ENCODE results near the gene TRAK2. TPM values are rescaled to one million over a fixed set of nuclear protein-coding genes. Genes with fewer than 3 reads are reported as not detected.

Gene TRAK2
- total RNA-seq, 1 donor from 2014 or later: 47.9 TPM

- no peak for DNase-seq (ENCODE audit: low read depth)
Observed at GRCh38 chr2:201363857-201364560, 87.2 kb downstream of the TRAK2 start.

DNA sequence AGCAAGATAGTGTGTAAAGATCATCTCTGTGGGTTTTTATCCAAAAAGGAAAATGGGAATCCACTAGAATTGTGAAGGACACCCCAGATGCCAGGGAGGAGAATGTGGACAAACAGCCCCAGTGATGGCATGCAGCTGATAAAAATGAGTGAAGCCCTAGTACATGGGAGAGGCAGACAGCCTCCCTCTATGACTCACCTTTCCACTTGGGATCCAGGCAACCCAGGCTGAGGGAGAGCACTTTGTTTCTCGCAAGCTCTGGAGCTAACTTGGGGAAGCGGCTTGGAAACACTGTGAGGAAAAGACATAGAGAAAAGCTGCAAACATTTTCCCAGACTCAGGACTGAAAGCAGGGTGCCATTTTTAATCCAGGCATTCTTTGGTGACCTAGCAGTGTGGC is 88.9 kb downstream of the TRAK2 start:
- no peak for DNase-seq (ENCODE audit: low read depth)

DNA sequence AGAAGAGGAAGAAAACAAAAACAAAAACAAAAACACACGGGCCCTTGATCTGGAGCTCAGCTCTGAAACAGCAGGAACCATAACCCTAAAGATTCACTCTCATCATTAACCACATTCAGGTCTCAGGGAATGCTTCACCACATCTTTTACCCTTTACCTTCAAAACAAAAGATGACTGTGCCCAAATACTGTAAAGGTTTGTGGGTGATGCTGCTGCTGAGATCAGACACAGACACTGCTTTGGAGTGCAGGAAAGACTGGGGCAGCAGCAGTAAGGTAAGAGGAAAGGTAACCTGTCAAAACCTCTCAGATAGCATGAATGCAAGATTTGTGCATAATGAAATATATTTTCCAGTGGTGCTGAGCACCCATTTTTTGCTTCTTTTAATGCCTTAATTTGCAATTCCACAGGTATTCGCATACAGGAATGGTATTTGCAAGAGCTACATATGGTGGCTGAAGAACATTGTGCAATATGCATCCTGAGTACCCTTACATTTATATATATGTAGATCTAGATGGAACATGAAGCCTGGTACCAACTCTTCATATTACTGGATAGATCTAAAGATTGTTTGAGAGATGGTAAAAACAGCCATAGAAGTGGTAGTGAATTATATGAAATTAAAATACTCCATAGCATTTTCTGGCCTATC is 90.1 kb downstream of the TRAK2 start:
- DNase-seq (ENCODE audit: low read depth): no peak

- DNase-seq (ENCODE audit: low read depth): peak; percentile 61
Observed at GRCh38 chr2:201360256-201360655, 91.0 kb downstream of the TRAK2 start.

DNA sequence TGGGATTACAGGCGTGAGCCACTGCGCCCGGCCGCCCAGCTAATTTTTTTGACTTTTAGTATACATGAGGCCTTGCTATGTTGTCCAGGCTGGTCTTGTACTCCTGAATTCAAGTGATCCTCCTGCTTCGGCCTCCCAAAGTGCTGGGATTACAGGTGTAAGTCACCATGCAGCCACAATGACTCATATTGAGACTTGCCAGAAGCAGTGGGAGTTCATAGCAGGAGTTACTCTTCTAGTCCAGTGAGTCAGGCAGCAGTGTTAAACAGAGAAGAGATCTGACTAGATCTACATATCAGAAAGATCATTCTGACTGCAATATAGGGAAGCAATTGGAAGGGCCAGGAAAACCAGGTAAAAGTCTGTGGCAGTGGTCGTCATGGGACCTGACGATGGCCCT is 92.6 kb downstream of the TRAK2 start:
- DNase-seq (ENCODE audit: low read depth): no peak

DNA sequence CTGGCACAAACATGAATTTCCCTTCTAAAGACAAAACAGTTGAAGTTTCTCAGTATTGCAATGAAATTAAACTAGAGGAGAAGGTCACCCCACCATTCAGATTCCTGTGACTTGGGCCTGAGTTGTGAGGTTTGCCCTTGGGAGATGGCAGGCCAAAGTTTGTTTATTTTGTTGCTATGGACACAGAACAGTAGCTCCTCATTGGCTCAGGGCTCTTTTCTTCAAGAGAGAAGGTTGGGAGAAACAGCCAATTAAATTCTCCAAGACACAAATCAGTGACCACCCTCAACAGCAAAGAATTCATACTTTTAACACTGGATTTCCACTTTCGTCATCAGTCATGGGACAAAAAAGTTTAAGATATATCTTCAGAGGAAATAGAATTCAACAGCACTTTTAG is 94.0 kb downstream of the TRAK2 start, which contains the start of gene FLACC1:
Gene FLACC1 (minus strand): TSS at position 125 of the 400 bp plus-strand sequence. CDS start 5,941 bp downstream, outside the sequence.
- peak; percentile 71 for DNase-seq (ENCODE audit: low read depth)

DNA sequence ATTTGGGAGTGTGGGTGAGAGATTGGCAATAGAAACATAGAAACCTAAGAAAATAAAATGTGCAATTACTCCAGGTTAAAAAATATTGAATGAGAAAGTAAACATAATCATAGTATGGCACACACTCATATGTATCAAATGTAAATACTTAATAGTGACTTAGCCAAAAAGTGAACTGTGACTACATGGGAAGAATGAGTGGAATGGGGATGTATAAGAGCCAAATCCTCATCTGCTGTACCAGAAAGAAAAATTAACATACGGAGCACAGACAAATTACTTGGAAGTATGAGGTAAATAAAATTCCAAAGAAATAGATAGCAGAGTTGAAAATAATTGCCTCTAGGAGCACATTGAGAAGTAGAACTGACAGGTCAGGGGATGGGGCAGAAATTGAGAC is 98.1 kb downstream of the TRAK2 start:
- no peak for DNase-seq (ENCODE audit: low read depth)

- DNase-seq (ENCODE audit: low read depth): no peak
Observed at GRCh38 chr2:201350879-201351278, 100.4 kb downstream of the TRAK2 start.

DNA sequence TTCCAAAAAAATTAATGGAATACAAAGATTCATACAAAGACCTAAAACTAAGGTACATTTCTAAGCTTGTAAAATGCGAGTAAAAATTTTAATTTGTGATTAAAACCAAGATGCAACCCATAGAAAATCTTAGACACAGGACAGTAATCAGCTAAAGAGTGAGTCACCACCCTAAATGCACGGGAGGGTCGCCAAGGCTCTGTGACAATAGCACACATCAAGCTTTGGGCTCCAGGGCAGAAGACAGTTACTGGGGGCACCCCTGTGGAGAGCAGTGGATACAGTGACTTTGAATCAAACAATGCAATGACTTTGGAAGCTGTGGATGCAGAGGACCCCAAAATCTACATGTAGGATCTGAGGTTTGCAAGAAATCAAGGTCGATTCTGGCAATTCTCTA is 101.7 kb downstream of the TRAK2 start:
- no peak for DNase-seq (ENCODE audit: low read depth)

GRCh38 chr2:201348758-201349157 is 102.5 kb downstream of the TRAK2 start:
- DNase-seq (ENCODE audit: low read depth): no peak

DNA sequence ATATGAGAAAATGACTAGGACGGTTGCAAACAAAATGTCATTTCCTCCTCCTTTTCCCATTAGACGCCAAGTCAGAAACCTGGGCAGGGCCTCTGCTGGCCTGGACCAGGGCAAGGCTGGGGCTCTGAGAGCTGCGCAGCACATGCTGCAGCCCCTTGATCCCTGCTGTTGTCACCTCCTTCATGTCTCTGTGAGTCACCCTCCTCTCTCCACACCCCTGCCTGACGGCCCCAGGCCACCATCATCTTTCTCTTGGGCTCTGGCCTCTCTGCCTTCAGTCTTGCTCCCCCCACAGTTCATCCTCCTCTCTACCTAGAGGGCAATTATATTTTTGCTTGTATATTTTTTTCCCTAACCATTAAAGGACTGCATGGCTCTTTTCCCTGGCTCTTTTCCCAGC is 104.1 kb downstream of the TRAK2 start:
- DNase-seq (ENCODE audit: low read depth): no peak

DNA sequence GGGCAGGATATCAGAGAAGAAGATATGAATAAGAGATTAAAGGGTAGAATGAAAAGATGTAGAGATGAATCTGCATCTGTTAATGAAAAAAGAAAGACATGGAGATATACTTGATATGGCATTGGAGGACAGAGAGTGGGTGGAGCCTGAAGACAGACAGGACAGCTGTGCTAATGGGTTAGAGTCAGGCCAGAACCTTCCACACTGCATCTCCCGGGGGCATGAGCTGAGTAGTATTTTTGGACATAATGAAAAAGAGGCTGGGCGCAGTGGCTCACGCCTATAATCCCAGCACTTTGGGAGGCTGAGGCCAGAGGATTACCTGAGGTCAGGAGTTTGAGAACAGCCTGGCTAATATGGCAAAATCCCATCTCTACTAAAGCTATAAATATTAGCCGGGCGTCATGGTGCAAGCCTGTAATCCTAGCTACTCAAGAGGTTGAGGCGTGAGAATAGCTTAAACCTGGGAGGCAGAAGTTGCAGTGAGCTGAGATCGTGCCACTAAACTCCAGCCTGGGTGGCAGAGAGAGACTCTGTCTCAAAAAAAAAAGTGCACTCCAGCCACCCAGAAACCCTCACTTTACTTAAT is 105.5 kb downstream of the TRAK2 start:
- DNase-seq (ENCODE audit: low read depth): peak; percentile 74

DNA sequence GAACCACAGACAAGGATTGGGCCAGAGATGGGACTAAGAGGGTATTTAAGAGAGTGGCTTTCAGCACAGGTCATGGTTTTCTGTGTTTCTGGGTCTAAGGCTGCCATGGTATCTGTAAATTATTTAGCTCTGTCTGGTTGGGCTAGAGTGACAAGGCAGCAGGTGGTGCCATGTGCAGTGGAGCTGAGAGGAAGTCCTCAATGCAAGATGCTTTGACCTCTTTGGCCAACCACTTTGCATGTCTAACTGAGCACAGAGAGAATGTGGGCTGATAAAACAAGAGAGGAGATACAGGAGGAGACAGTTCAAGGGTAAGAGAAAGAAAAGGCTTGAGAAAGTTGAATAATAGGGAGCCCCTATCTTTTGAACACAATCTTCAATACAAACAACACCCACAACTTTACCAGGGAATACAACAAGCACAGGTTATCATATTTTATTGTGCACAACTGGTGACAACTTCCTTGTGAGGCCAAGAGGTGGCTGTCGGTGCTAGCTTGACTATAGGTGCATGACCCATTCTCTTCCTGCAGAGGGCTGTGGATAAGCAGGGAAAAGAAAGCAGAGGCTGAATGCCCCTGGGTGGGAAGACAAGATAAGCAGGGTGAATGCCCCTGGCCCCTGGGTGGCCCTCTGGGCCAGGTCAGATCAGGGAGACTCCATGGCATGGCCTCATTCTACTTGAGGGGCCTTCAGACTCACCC is 106.4 kb downstream of the TRAK2 start:
- DNase-seq (ENCODE audit: low read depth): no peak

- peak; percentile 55 for DNase-seq (ENCODE audit: low read depth)
Observed at GRCh38 chr2:201343559-201343958, 107.7 kb downstream of the TRAK2 start.

GRCh38 chr2:201342923-201343322 is 108.3 kb downstream of the TRAK2 start:
- no peak for DNase-seq (ENCODE audit: low read depth)

- no peak for DNase-seq (ENCODE audit: low read depth)
Observed at GRCh38 chr2:201329409-201329808, 121.8 kb downstream of the TRAK2 start.

GRCh38 chr2:201327678-201328077 is 123.6 kb downstream of the TRAK2 start:
- DNase-seq (ENCODE audit: low read depth): no peak

Other genes with a start within 250 kb of the TRAK2 start
- 10.4 and 12.5 TPM in 2 replicates for gene CASP8, start 190.9 kb downstream of the TRAK2 start, total RNA-seq
- 1.8 and 2.4 TPM in 2 replicates for gene FLACC1, start 94.1 kb downstream of the TRAK2 start, total RNA-seq
- 219 and 254 TPM in 2 replicates for gene STRADB, start 282 bp upstream of the TRAK2 start, total RNA-seq
- 32.6 and 37.6 TPM in 2 replicates for gene TMEM237, start 192.0 kb upstream of the TRAK2 start, total RNA-seq
- 3.9 and 10.8 TPM in 2 replicates for gene MPP4, start 247.2 kb upstream of the TRAK2 start, total RNA-seq